Upper lobe of right lung (tissue), 1 donor: ENCODE data around the gene CCR8. TPM values are rescaled to one million over a fixed set of nuclear protein-coding genes. Genes with fewer than 3 reads are reported as not detected.

Experiments used
- ATAC-seq: fragments of 200-7000 bp; cut with Tn5 transposase; one replicate; pipeline ENCODE4 v1.9.1; 2020; ENCODE audit warnings: mild to moderate bottlenecking, moderate library complexity
- DNase-seq: peaks from one replicate; pipeline ENCODE4 v3.0.0-alpha.2; 2020
- H3K27ac ChIP-seq: fragments of 200-600 bp; one replicate; pipeline ENCODE4 v1.8.0; 2022
- H3K27me3 ChIP-seq: fragments of 200-600 bp; one replicate; pipeline ENCODE4 v1.8.0; 2022; ENCODE audit warnings: mild to moderate bottlenecking
- H3K36me3 ChIP-seq: fragments of 200-600 bp; one replicate; pipeline ENCODE4 v1.8.0; 2022
- H3K4me1 ChIP-seq: fragments of 200-600 bp; one replicate; pipeline ENCODE4 v1.8.0; 2022
- H3K4me3 ChIP-seq: fragments of 200-600 bp; one replicate; pipeline ENCODE4 v1.8.0; 2022; ENCODE audit warnings: mild to moderate bottlenecking
- H3K9me3 ChIP-seq: fragments of 200-600 bp; one replicate; pipeline ENCODE4 v1.8.0; 2022
- CTCF ChIP-seq: fragments of 200-600 bp; IDR thresholded peaks from one replicate; pipeline ENCODE4 v1.8.0; 2022; ENCODE audit warnings: antibody characterized with exemption
- intact Hi-C: fragments of 100-400 bp; cut with DNase I; formaldehyde crosslinking; loops from one replicate; pipeline ENCODE4 v1.11.0; 2022
- total RNA-seq: library from RNA; stranded (reverse); fragmentation: NEBNext Ultra II Directional; extraction: Animal tissue kit (Norgen Biotek cat#: 25700); gene quantifications from one replicate; pipeline ENCODE4 v1.2.1, GENCODE V29; 2021
- donor health status: DM: no; HTN: yes; CAD: no; lungs with severe emphysema.

CCR8 gene
- total RNA-seq, 1 donor from 2014 or later: not detected

- H3K4me1 ChIP-seq: peaks cover 9% of the 10 kb centered on the region
- no peak overlapping the region for H3K4me3 ChIP-seq
- no peaks in the 10 kb centered on the region for H3K36me3 ChIP-seq
- no peak for ATAC-seq
- intact Hi-C loops: no loop called here
- no peaks in the 10 kb centered on the region for H3K9me3 ChIP-seq
- H3K27ac ChIP-seq: no peak overlapping the region
- DNase-seq: no peak
- H3K27me3 ChIP-seq: no peaks in the 10 kb centered on the region
- no peak for TF ChIP-seq CTCF
Observed at GRCh38 chr3:39379778-39380155, 50.3 kb downstream of the CCR8 start.

- intact Hi-C loops: no loop called here
- DNase-seq (no peak), ATAC-seq (no peak)
- no peak overlapping the region for H3K4me3 ChIP-seq
- no peak for TF ChIP-seq CTCF
- H3K27me3 ChIP-seq: no peaks in the 10 kb centered on the region
- peaks cover 13% of the 10 kb centered on the region for H3K4me1 ChIP-seq
- no peak overlapping the region for H3K27ac ChIP-seq
- H3K36me3 ChIP-seq: no peaks in the 10 kb centered on the region
- no peaks in the 10 kb centered on the region for H3K9me3 ChIP-seq
Observed at GRCh38 chr3:39381432-39381831, 51.9 kb downstream of the CCR8 start.

Other genes starting within 250 kb of the CCR8 start
- gene GORASP1, start 222.1 kb upstream of the CCR8 start, total RNA-seq: 86.9 TPM
- 11.6 TPM for gene TTC21A, start 222.0 kb upstream of the CCR8 start, total RNA-seq
- 89.3 TPM for gene CSRNP1, start 176.1 kb upstream of the CCR8 start, total RNA-seq
- not detected for gene XIRP1, start 137.1 kb upstream of the CCR8 start, total RNA-seq
- 8.3 TPM for gene CX3CR1, start 49.7 kb upstream of the CCR8 start, total RNA-seq
- gene SLC25A38, start 53.7 kb downstream of the CCR8 start, total RNA-seq: 27.9 TPM
- gene RPSA, start 77.0 kb downstream of the CCR8 start, total RNA-seq: 732 TPM
- gene MOBP, start 138.0 kb downstream of the CCR8 start, total RNA-seq: not detected